ENCODE results near the gene ROCK2. TPM values are rescaled to one million over a fixed set of nuclear protein-coding genes. Genes with fewer than 3 reads are reported as not detected.

The ROCK2 gene
- total and polyA plus RNA-seq, 2 donors (not counting 1 experiment from before 2014, with no cell fraction given) = 2.3 to 30.2 TPM

DNA sequence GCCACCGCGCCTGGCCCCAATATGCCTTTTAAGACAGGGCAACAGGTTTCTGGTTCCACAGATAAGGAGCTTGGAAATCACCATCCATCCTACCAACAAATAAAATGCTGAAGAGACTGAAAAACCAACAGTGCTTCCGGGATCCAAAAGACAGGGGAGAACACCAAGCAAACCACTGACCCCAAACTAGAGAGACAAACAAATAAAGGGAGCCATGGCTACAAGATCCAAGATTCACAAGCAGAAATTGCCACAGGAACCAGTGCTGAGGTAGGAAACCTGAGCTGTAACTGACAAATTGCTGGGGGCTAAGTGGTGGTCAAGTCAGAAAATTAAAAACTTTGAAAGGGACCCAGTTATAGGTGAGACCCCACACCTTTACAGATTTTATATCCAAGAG lies 76.5 kb downstream of the ROCK2 start:
- H3K27ac Mint-ChIP-seq = no peak overlapping the region
- H3K4me1 Mint-ChIP-seq = peaks cover 4% of the 10 kb centered on the region
- intact Hi-C loops (cut with micrococcal nuclease) = no loop called here
- TF ChIP-seq EZH2 (IDR thresholded peaks at IDR 0.05; ENCODE audit: borderline replicate concordance, insufficient read depth, low read depth, low read length, poor library complexity, severe bottlenecking) (no peak), CTCF (IDR thresholded peaks at IDR 0.05) (no peak)
- Histone ChIP-seq H3K9ac (ENCODE audit: low read length) (no peak overlapping the region), H3K9me3 (ENCODE audit: control extremely low read depth in 1 of 3, control insufficient read depth in 2 of 3, insufficient read depth in 1 of 3, low read length in 2 of 3) (no peaks in the 10 kb centered on the region), H4K20me1 (ENCODE audit: control insufficient read depth, insufficient read depth, low read length, poor library complexity, severe bottlenecking) (no peaks in the 10 kb centered on the region), H3K27me3 (replicated peaks in 1 of 4; ENCODE audit: control extremely low read depth in 1 of 4, control insufficient read depth in 3 of 4, insufficient read depth in 4 of 4, low read length in 3 of 4) (no peaks in the 10 kb centered on the region), H3K36me3 (replicated peaks in 1 of 2; ENCODE audit: control extremely low read depth in 1 of 2, control insufficient read depth in 1 of 2, extremely low read depth in 1 of 2, insufficient read depth in 2 of 2, low read length in 1 of 2) (peaks cover 4% of the 10 kb centered on the region in 2 experiments), H3K4me3 (ENCODE audit: control extremely low read depth in 1 of 5, extremely low read depth in 1 of 5, insufficient read depth in 1 of 5, low read depth in 2 of 5, low read length in 4 of 5) (no peak overlapping the region), H3K27ac (ENCODE audit: low read length in 2 of 2) (no peak overlapping the region), H2AFZ (ENCODE audit: insufficient read depth, low read depth, low read length, poor library complexity, severe bottlenecking) (no peak overlapping the region), H3K4me2 (replicated peaks; ENCODE audit: low read depth, low read length, poor library complexity, severe bottlenecking) (no peak overlapping the region), H3K79me2 (ENCODE audit: control insufficient read depth, insufficient read depth, low read length) (peaks cover 4% of the 10 kb centered on the region), H3K4me1 (ENCODE audit: control insufficient read depth in 2 of 2, insufficient read depth in 2 of 2, low read length in 2 of 2) (no peaks in the 10 kb centered on the region)
- no peaks in the 10 kb centered on the region for H3K27me3 Mint-ChIP-seq
- ATAC-seq (ENCODE audit: low read depth) = no peak
- ChIA-PET POLR2A (no interaction called here), CTCF (no interaction called here)
- WGBS (ENCODE audit: insufficient coverage) = 100% methylated on average over 2 of the region's 3 CpGs
- no peak overlapping the region for H3K4me3 Mint-ChIP-seq
- H3K9me3 Mint-ChIP-seq (ENCODE audit: insufficient read depth) = peaks cover 4% of the 10 kb centered on the region
- no peak for DNase-seq

GRCh38 chr2:11264818-11265217 lies 79.6 kb downstream of the ROCK2 start:
- no peak overlapping the region for H3K4me3 ChIP-seq (ENCODE audit: control extremely low read depth in 1 of 5, extremely low read depth in 1 of 5, insufficient read depth in 1 of 5, low read depth in 2 of 5, low read length in 4 of 5)
- Mint-ChIP-seq H3K4me3 (no peak overlapping the region), H3K27ac (no peak overlapping the region), H3K27me3 (no peaks in the 10 kb centered on the region), H3K9me3 (ENCODE audit: insufficient read depth) (peaks cover 4% of the 10 kb centered on the region), H3K4me1 (peaks cover 4% of the 10 kb centered on the region)
- H3K27me3 ChIP-seq (replicated peaks in 1 of 4; ENCODE audit: control extremely low read depth in 1 of 4, control insufficient read depth in 3 of 4, insufficient read depth in 4 of 4, low read length in 3 of 4) = no peaks in the 10 kb centered on the region
- no peak overlapping the region for H3K27ac ChIP-seq (ENCODE audit: low read length in 2 of 2)
- H3K9me3 ChIP-seq (ENCODE audit: control extremely low read depth in 1 of 3, control insufficient read depth in 2 of 3, insufficient read depth in 1 of 3, low read length in 2 of 3) = no peaks in the 10 kb centered on the region
- H4K20me1 ChIP-seq (ENCODE audit: control insufficient read depth, insufficient read depth, low read length, poor library complexity, severe bottlenecking) = no peaks in the 10 kb centered on the region
- DNase-seq = no peak
- no peak for ATAC-seq (ENCODE audit: low read depth)
- no CpG with 5 or more reads among the region's 1 CpG for WGBS (ENCODE audit: insufficient coverage)
- no peaks in the 10 kb centered on the region for H3K79me2 ChIP-seq (ENCODE audit: control insufficient read depth, insufficient read depth, low read length)
- no peaks in the 10 kb centered on the region for H3K4me1 ChIP-seq (ENCODE audit: control insufficient read depth in 2 of 2, insufficient read depth in 2 of 2, low read length in 2 of 2)
- intact Hi-C loops (cut with micrococcal nuclease) = no loop called here
- CTCF ChIA-PET = no interaction called here
- no peak overlapping the region for H3K9ac ChIP-seq (ENCODE audit: low read length)
- no peak for TF ChIP-seq CTCF (IDR thresholded peaks at IDR 0.05)
- no peak for TF ChIP-seq EZH2 (IDR thresholded peaks at IDR 0.05; ENCODE audit: borderline replicate concordance, insufficient read depth, low read depth, low read length, poor library complexity, severe bottlenecking)
- no peak overlapping the region for H3K4me2 ChIP-seq (replicated peaks; ENCODE audit: low read depth, low read length, poor library complexity, severe bottlenecking)
- no peaks in the 10 kb centered on the region for H3K36me3 ChIP-seq (replicated peaks in 1 of 2; ENCODE audit: control extremely low read depth in 1 of 2, control insufficient read depth in 1 of 2, extremely low read depth in 1 of 2, insufficient read depth in 2 of 2, low read length in 1 of 2)
- H2AFZ ChIP-seq (ENCODE audit: insufficient read depth, low read depth, low read length, poor library complexity, severe bottlenecking) = no peak overlapping the region
- POLR2A ChIA-PET = no interaction called here
